Ascending aorta (tissue), 2 donors: ENCODE measurements around the gene ANP32B. TPM values are rescaled to one million over a fixed set of nuclear protein-coding genes. Genes with fewer than 3 reads are reported as not detected.
"Not testable (repeated sequence)": the region's sequence is repeated elsewhere in the genome, so short reads cannot be mapped to it uniquely, and the experiment has no call there.

Experiments
- DNase-seq, 2 donors: peaks; one replicate each; pipeline ENCODE4 v3.0.0-alpha.2; 2019; ENCODE audit warnings: low spot score in 2 of 2
- H3K27ac ChIP-seq, 2 donors: fragments of 200-600 bp; sonication (generic); one replicate each; pipeline ENCODE4 v1.5.1; 2016 to 2017; ENCODE audit warnings: mild to moderate bottlenecking in 1 of 2
- H3K27me3 ChIP-seq: fragments of 200-600 bp; sonication (generic); one replicate; pipeline ENCODE4 v1.5.1; 2017
- H3K36me3 ChIP-seq, 2 donors: fragments of 200-600 bp; sonication (generic); one replicate each; pipeline ENCODE4 v1.5.1; 2016
- H3K4me1 ChIP-seq, 2 donors: fragments of 200-600 bp; sonication (generic); one replicate each; pipeline ENCODE4 v1.5.1; 2016 to 2017; ENCODE audit warnings: mild to moderate bottlenecking in 1 of 2
- H3K4me3 ChIP-seq, 2 donors: fragments of 200-600 bp; sonication (generic); one replicate each; pipeline ENCODE4 v1.5.1; 2016 to 2017; ENCODE audit warnings: mild to moderate bottlenecking in 1 of 2
- H3K9me3 ChIP-seq, 2 donors: fragments of 200-600 bp; sonication (generic); one replicate each; pipeline ENCODE4 v1.5.1; 2016
- intact Hi-C: fragments of 100-400 bp; cut with DNase I; formaldehyde crosslinking; loops from one replicate; pipeline ENCODE4 v1.15.1; 2023
- total RNA-seq: library from RNA; depleted of rRNA; stranded (reverse); fragments of >200 nt; gene quantifications from one replicate; pipeline ENCODE4 v1.1.0, GENCODE V29; 2016
- TF ChIP-seq, protein P1 (sequence below), 3 experiments: fragments of 200-600 bp in 2 of 3; fragments of 450-650 bp in 1 of 3; sonication (generic) in 2 of 3; IDR thresholded peaks; one replicate each; pipeline ENCODE4 v1.5.1; 2016 to 2019; ENCODE audit warnings: antibody characterized with exemption in 3 of 3, mild to moderate bottlenecking in 1 of 3, moderate library complexity in 1 of 3

The ANP32B gene
- total RNA-seq, 1 donor from 2014 or later, result 13.9 TPM

DNA sequence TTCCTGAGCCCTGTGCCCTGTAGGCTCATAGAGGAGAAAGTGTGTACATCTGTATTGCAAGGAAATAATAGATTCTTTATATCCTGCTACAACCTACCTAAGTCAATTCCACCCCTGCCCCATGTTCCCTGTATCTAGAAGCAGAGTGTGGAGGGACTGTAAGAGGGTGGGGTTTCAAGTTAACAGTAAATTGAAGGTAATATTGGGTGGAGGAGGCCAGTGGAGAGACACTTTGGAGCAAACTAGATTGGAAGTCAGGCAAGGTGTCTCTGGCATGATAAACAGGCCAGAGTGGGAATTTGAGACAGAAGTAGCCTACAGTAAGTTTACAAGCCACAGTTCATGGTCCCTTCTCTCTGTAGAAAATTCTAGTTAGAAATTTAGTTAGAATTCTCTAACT is 42.9 kb upstream of the ANP32B start:
- intact Hi-C loops, result no loop called here

DNA sequence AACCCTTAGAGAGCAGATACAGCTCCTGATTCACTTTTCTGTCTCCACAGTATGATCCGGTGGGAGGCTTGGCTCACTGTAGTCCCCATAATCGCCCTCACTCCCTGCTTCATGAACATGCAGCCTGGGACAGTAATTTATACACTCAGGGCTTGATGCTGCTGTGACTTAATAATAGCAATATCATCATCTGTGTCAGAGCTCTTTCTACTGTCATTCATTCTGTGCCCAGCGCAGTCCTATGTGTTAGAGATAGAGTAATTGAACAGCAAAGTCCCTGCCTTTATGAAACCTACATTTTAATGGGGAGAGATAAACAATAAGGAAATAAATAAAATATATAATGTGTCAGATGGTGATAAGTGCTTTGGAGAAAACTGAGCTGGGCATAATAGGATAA is 42.4 kb upstream of the ANP32B start:
- Histone ChIP-seq H3K36me3 (no peaks in the 10 kb centered on the region), H3K4me1 (no peaks in the 10 kb centered on the region), H3K9me3 (no peaks in the 10 kb centered on the region), H3K4me3 (no peak overlapping the region), H3K27ac (no peak overlapping the region), H3K27me3 (no peaks in the 10 kb centered on the region)
- no peak for DNase-seq
- TF ChIP-seq, protein P1, sequence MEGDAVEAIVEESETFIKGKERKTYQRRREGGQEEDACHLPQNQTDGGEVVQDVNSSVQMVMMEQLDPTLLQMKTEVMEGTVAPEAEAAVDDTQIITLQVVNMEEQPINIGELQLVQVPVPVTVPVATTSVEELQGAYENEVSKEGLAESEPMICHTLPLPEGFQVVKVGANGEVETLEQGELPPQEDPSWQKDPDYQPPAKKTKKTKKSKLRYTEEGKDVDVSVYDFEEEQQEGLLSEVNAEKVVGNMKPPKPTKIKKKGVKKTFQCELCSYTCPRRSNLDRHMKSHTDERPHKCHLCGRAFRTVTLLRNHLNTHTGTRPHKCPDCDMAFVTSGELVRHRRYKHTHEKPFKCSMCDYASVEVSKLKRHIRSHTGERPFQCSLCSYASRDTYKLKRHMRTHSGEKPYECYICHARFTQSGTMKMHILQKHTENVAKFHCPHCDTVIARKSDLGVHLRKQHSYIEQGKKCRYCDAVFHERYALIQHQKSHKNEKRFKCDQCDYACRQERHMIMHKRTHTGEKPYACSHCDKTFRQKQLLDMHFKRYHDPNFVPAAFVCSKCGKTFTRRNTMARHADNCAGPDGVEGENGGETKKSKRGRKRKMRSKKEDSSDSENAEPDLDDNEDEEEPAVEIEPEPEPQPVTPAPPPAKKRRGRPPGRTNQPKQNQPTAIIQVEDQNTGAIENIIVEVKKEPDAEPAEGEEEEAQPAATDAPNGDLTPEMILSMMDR (IDR thresholded peaks at IDR 0.05), result no peak
- intact Hi-C loops, result no loop called here

More for the DNA sequence above, 42.9 kb upstream of the ANP32B start:
- Histone ChIP-seq H3K4me3 (no peak overlapping the region), H3K36me3 (no peaks in the 10 kb centered on the region), H3K9me3 (no peaks in the 10 kb centered on the region), H3K27me3 (no peaks in the 10 kb centered on the region), H3K27ac (no peak overlapping the region), H3K4me1 (no peaks in the 10 kb centered on the region)
- TF ChIP-seq, protein P1 (IDR thresholded peaks at IDR 0.05), result no peak
- no peak for DNase-seq

DNA sequence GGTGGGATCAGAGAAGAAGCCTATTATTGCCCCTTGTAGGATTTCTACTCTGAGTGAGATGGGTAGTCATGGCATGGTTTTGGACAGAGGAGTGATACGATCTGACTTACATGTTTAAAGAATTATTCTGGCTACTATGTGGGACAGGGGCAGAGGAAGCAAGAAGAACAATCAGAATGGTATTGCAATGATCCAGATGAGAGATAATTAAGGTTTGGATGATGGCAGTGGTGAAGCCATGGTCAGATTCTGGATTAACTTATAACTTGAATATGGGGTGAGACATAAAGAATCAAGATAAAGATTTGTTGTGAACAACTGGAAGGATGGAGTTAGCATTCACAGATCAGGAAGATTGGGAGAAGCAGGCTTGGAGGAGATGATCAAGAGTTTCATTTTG is 41.8 kb upstream of the ANP32B start:
- intact Hi-C loops, result no loop called here
- no peaks in the 10 kb centered on the region for H3K4me1 ChIP-seq
- DNase-seq, result no peak
- no peaks in the 10 kb centered on the region for H3K9me3 ChIP-seq
- TF ChIP-seq, protein P1 (IDR thresholded peaks at IDR 0.05), result no peak
- no peaks in the 10 kb centered on the region for H3K36me3 ChIP-seq
- no peak overlapping the region for H3K4me3 ChIP-seq
- no peak overlapping the region for H3K27ac ChIP-seq
- H3K27me3 ChIP-seq, result no peaks in the 10 kb centered on the region

DNA sequence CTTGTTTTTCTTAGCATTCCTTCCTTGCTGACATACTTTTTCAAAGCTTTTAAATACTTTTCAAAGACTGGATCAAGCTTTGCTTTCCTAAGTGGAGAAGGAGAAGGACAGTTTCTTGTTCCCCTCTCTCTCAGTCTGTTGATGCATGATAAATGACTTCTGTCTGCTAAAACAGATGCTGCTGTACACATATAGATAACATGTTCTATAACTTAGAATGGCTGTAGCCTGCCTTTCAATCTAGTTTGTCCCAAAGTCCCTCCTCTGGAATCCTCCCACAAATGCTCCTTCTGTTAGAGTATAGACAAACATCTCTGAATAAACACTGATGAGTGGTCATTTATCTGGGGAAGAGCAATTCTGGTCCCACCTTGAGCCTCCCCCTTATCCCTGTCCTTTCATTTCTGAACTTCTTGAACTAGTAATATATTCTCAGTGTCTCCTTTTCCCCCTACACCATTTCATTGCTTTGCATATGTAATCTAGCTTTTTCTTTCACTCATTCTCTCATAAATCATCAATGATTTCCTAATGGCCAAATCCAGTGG is 39.8 kb upstream of the ANP32B start:
- no peaks in the 10 kb centered on the region for H3K36me3 ChIP-seq
- H3K4me3 ChIP-seq, result no peak overlapping the region
- no peaks in the 10 kb centered on the region for H3K9me3 ChIP-seq
- no peak for DNase-seq
- TF ChIP-seq, protein P1 (IDR thresholded peaks at IDR 0.05), result no peak
- no peaks in the 10 kb centered on the region for H3K27me3 ChIP-seq
- intact Hi-C loops, result no loop called here
- no peak overlapping the region for H3K27ac ChIP-seq
- no peaks in the 10 kb centered on the region for H3K4me1 ChIP-seq

DNA sequence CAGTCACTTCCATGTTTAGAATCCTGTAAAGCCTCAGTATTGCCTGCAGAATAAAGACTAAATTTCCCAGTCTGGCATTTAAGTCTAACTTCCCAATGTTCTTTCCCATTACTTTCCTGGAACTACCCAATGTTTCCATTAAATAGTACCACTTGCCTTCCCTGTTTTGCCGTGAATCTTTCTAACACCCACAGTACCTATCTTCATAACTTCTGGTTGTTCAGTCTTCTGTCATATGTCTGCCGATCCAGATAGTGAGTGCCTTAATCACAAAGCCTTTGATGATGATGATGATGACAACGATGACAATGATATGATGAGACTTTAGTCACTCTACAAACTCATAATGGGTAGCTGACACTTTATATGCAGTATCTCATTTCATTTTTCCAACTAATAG is 38.5 kb upstream of the ANP32B start:
- DNase-seq, result no peak
- no peaks in the 10 kb centered on the region for H3K36me3 ChIP-seq
- no peaks in the 10 kb centered on the region for H3K27me3 ChIP-seq
- intact Hi-C loops, result no loop called here
- H3K9me3 ChIP-seq, result no peaks in the 10 kb centered on the region
- no peaks in the 10 kb centered on the region for H3K4me1 ChIP-seq
- no peak overlapping the region for H3K27ac ChIP-seq
- TF ChIP-seq, protein P1 (IDR thresholded peaks at IDR 0.05), result no peak
- no peak overlapping the region for H3K4me3 ChIP-seq

DNA sequence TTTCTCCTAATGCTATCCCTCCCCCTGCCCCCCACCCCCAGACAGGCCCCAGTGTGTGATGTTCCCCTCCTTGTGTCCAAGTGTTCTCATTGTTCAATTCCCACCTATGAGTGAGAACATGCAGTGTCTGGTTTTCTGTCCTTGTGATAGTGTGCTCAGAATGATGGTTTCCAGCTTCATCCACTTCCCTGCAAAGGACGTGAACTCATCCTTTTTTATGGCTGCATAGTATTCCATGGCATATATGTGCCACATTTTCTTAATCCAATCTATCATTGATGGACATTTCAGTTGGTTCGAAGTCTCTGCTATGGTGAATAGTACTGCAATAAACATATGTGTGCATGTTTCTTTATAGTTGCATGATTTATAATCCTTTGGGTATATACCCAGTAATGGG is 37.7 kb upstream of the ANP32B start:
- H3K4me3 ChIP-seq, H3K27me3 ChIP-seq, intact Hi-C loops, H3K9me3 ChIP-seq, H3K27ac ChIP-seq, H3K36me3 ChIP-seq, DNase-seq, H3K4me1 ChIP-seq: not testable (repeated sequence)

DNA sequence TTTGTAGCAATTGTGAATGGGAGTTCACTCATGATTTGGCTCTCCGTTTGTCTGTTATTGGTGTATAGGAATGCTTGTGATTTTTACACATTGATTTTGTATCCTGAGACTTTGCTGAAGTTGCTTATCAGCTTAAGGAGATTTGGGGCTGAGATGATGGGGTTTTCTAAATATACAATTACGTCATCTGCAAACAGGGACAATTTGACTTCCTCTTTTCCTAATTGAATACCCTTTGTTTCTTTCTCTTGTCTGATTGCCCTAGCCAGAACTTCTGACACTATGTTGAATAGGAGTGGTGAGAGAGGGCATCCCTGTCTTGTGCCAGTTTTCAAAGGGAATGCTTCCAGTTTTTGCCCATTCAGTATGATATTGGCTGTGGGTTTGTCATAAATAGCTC is 36.0 kb upstream of the ANP32B start:
- DNase-seq, H3K27me3 ChIP-seq, H3K9me3 ChIP-seq, H3K27ac ChIP-seq, H3K36me3 ChIP-seq, intact Hi-C loops, H3K4me3 ChIP-seq, H3K4me1 ChIP-seq: not testable (repeated sequence)

DNA sequence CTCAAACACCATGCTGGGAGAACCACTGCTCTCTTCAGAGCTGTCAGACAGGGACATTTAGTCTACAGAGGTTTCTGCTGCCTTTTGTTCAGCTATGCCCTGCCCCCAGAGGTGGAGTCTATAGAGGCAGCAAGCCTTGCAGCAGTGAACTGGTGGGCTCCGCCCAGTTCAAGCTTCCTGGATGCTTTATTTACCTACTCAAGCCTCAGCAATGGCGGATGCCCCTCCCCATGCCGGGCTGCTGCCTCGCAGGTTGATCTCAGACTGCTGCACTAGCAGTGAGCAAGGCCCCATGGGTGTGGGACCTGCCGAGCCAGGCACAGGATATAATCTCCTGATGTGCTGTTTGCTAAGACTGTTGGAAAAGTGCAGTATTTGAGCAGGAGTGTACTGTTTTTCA is 32.3 kb upstream of the ANP32B start:
- H3K27me3 ChIP-seq, H3K36me3 ChIP-seq, intact Hi-C loops, H3K4me3 ChIP-seq, H3K9me3 ChIP-seq, DNase-seq, H3K27ac ChIP-seq, H3K4me1 ChIP-seq: not testable (repeated sequence)
